ENCODE data around the gene SUN2. TPM values are rescaled to one million over a fixed set of nuclear protein-coding genes. Genes with fewer than 3 reads are reported as not detected.

The SUN2 gene
- total and polyA plus RNA-seq, 2 of the 8 experiments (the other 6 are each of a cell fraction or from before 2014, with no cell fraction given) = 5.1 to 10.5 TPM

DNA sequence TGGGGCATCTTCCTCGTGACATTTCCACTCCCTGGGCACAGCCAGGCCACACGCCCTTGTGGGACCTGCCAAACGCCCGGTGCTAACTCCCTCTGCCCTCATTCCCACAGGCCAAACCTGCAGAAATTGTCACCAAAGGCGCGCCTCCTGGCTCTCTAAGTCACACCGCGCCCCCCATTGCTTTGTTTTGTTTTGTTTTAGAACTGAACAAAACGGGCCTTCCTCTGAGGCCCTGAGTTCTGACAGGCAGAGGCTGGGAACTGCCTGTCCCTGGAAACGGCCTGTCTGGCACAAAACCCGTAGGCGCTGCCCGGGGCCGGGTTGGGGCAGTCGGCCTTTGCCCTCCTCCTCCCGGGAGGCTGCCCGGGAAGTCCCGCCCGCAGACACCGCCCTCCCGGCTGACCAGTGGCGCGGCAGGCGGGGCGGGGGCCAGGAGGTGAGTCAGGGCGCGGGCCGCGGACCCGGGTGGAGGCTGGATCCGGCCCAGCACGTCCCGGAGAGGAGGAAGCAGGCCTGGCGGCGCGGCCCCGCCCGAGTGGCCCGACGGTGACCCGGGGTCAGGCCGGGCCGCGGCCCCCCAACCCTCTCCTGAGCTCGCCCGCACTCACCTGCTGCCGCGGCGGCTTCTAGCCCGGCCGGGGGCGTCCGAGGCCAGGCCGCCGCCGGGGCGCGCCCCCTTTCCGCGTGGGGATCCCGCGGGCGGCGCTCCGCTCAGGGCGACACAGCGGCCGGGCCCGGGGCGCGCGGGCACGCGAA lies 465 bp downstream of the SUN2 start (continued):
- TF ChIP-seq BCL11A (IDR thresholded peaks at IDR 0.05; ENCODE audit: low read depth in 2 of 2, low read length in 2 of 2) (no peak), CBX5 (IDR thresholded peaks at IDR 0.05; ENCODE audit: low read depth, low read length) (no peak), TAF1 (IDR thresholded peaks at IDR 0.05; ENCODE audit: low read depth, low read length) (peak; percentile 19; the same call in 1 of the 2 replicates), RAD21 (IDR thresholded peaks at IDR 0.05 in 1 of 2, conservative IDR thresholded peaks at IDR 0.05 in 1 of 2; ENCODE audit: low read depth in 2 of 2, low read length in 2 of 2) (no peak), TEAD4 (IDR thresholded peaks at IDR 0.05; ENCODE audit: low read depth, low read length) (no peak), CTBP2 (IDR thresholded peaks at IDR 0.05; ENCODE audit: borderline replicate concordance, insufficient read depth, insufficient read length, low read length) (no peak), SP4 (IDR thresholded peaks at IDR 0.05; ENCODE audit: low read length) (no peak), HDAC6 (IDR thresholded peaks at IDR 0.05; ENCODE audit: low read depth, low read length) (no peak), HDAC2 (IDR thresholded peaks at IDR 0.05; ENCODE audit: borderline replicate concordance in 1 of 2, low read depth in 2 of 2, low read length in 2 of 2) (0 out of 4 replicates have a peak, but pooled peaks of 1 of the 2 experiments have one; percentile 35), CREB1 (IDR thresholded peaks at IDR 0.05) (no peak), SIX5 (IDR thresholded peaks at IDR 0.05; ENCODE audit: low read depth, low read length) (no peak), TBP (IDR thresholded peaks at IDR 0.05; ENCODE audit: low read depth, low read length) (no peak), GTF2F1 (IDR thresholded peaks at IDR 0.05; ENCODE audit: borderline replicate concordance, low read depth, low read length) (no peak), KDM1A (IDR thresholded peaks at IDR 0.05; ENCODE audit: borderline replicate concordance, low read length) (no peak), KDM4A (IDR thresholded peaks at IDR 0.05; ENCODE audit: low read depth, low read length, severe bottlenecking) (peak; percentile 17), BACH1 (IDR thresholded peaks at IDR 0.05; ENCODE audit: low read length) (no peak), POLR2AphosphoS5 (IDR thresholded peaks at IDR 0.05; ENCODE audit: low read depth, low read length) (no peak), YY1 (IDR thresholded peaks at IDR 0.05; ENCODE audit: low read depth, low read length) (no peak)
- TF ChIP-seq, protein P1, sequence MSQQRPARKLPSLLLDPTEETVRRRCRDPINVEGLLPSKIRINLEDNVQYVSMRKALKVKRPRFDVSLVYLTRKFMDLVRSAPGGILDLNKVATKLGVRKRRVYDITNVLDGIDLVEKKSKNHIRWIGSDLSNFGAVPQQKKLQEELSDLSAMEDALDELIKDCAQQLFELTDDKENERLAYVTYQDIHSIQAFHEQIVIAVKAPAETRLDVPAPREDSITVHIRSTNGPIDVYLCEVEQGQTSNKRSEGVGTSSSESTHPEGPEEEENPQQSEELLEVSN (IDR thresholded peaks at IDR 0.05) = no peak
